Measurements from ENCODE around the gene GPAT3. TPM values are rescaled to one million over a fixed set of nuclear protein-coding genes. Genes with fewer than 3 reads are reported as not detected.
"Not testable (repeated sequence)": the region's sequence is repeated elsewhere in the genome, so short reads cannot be mapped to it uniquely, and the experiment has no call there.

Gene GPAT3
- total and polyA plus RNA-seq, 2 donors, result 9.5 to 13.8 TPM

DNA sequence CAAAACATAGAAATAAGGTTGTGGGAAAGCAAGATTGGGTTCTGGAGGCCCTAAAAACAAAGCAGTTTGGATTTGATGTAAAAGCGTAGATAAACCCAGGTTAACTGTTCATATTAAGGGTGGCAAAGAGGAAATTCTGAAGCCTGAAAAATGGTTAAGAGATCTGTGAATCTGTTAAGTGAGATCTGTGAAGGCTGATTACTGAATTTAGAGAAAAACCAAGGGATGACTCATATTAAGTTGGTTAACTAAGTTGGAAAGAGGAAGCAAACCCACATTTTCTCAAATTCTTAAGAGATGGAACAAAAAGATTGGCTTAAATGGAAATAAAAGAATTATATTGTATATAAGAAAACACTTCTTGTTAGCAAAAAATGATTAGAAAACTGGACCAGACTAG lies 22.8 kb downstream of the GPAT3 start:
- H3K4me3 ChIP-seq (ENCODE audit: low read depth, low read length), result no peak overlapping the region
- no peak for DNase-seq (ENCODE audit: extremely low spot score)
- WGBS, result 75% methylated on average over 1 of the region's 1 CpG
- H3K4me1 ChIP-seq (ENCODE audit: insufficient read depth), result no peaks in the 10 kb centered on the region
- no peak overlapping the region for H3K27ac ChIP-seq (ENCODE audit: low read depth)
- H3K36me3 ChIP-seq (ENCODE audit: insufficient read depth), result no peaks in the 10 kb centered on the region

DNA sequence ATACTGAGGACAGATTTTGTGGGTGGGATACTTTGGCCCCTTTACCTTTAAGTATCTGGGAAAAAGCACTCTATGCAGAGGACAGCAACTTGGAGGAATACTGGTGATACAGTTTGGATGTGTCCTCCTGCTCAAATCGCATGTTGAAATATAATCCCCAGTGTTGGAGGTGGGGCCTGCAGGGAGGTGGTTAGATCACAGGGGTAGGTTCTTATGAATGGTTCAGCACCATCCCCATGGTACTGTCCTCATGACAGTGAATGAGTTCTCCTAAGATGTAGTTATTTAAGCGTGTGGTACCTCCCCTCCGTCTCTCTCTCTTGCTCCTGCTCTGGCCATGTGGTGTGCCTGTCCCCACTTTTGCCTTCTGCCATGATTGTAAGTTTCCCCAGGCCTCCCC lies 24.6 kb downstream of the GPAT3 start:
- 87% methylated on average over 3 of the region's 3 CpGs for WGBS
- DNase-seq (ENCODE audit: extremely low spot score), result no peak
- H3K36me3 ChIP-seq (ENCODE audit: insufficient read depth), result no peaks in the 10 kb centered on the region
- no peak overlapping the region for H3K4me3 ChIP-seq (ENCODE audit: low read depth, low read length)
- no peaks in the 10 kb centered on the region for H3K4me1 ChIP-seq (ENCODE audit: insufficient read depth)
- no peak overlapping the region for H3K27ac ChIP-seq (ENCODE audit: low read depth)

DNA sequence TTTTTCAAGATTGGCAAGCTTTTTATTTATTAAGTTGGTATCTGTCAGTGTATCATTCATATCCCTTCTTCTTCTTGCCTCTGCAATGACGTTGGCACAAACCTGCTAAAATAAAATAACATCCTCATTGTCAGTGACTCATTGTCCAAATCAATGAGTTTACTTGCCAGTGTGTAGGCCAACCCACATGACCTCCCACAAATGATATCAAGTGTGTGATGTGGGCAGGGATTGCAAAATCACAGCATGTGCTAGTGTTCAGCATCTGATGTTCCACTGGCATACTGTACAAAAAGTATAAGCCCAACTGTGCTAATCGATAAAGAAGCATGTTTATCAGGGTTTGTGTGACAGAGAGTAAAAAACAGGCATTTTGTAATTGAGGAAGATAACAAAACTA lies 25.5 kb downstream of the GPAT3 start:
- WGBS, result 58% methylated on average over 2 of the region's 2 CpGs

DNA sequence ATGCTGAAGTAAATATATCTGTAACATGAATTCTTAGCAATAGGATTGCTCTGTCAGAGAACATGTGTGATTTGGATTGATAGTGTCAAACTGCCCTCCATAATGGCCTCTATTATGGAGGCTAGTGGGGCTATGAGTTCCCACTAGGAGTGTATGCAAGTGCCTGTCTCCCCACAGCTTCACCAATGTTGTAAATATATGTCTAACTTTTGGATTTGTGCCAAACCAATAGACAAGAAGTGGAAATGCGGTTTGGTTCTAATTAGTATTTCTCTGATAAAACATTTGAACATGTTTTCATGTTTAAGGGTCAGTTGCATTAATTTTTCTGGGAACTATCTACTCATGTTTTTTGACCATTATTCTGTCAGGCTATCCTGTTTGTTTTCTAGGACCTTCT lies 28.1 kb downstream of the GPAT3 start:
- H3K4me3 ChIP-seq (ENCODE audit: low read depth, low read length), result no peak overlapping the region
- 89% methylated on average over 1 of the region's 1 CpG for WGBS
- H3K4me1 ChIP-seq (ENCODE audit: insufficient read depth), result no peaks in the 10 kb centered on the region
- H3K36me3 ChIP-seq (ENCODE audit: insufficient read depth), result no peaks in the 10 kb centered on the region
- no peak overlapping the region for H3K27ac ChIP-seq (ENCODE audit: low read depth)
- DNase-seq (ENCODE audit: extremely low spot score), result no peak

More for the DNA sequence above, 25.5 kb downstream of the GPAT3 start:
- Histone ChIP-seq H3K4me1 (ENCODE audit: insufficient read depth) (no peaks in the 10 kb centered on the region), H3K4me3 (ENCODE audit: low read depth, low read length) (no peak overlapping the region), H3K36me3 (ENCODE audit: insufficient read depth) (no peaks in the 10 kb centered on the region), H3K27ac (ENCODE audit: low read depth) (no peak overlapping the region)
- no peak for DNase-seq (ENCODE audit: extremely low spot score)

DNA sequence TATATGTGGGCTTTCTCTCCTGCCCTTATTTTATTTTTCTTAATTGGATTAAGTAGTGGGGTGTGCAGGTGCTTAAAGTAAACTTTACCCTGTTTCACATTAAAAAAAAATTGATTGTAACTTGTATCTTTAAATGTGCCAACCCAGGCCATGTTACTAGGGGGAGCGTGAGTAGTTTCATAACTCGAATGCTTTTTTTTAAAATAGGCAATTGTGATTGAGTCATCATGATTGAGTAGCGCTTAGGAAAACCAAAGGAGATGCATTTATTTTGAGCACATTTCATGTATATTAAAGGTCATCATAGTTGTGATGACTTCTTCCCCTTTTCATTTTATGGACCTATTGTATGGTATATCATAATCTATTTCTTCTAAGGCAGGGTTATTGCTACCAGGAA lies 32.2 kb downstream of the GPAT3 start:
- Histone ChIP-seq H3K36me3 (ENCODE audit: insufficient read depth) (no peaks in the 10 kb centered on the region), H3K4me3 (ENCODE audit: low read depth, low read length) (no peak overlapping the region), H3K4me1 (ENCODE audit: insufficient read depth) (no peaks in the 10 kb centered on the region), H3K27ac (ENCODE audit: low read depth) (no peak overlapping the region)
- WGBS, result 92% methylated on average over 3 of the region's 3 CpGs
- DNase-seq (ENCODE audit: extremely low spot score), result no peak

DNA sequence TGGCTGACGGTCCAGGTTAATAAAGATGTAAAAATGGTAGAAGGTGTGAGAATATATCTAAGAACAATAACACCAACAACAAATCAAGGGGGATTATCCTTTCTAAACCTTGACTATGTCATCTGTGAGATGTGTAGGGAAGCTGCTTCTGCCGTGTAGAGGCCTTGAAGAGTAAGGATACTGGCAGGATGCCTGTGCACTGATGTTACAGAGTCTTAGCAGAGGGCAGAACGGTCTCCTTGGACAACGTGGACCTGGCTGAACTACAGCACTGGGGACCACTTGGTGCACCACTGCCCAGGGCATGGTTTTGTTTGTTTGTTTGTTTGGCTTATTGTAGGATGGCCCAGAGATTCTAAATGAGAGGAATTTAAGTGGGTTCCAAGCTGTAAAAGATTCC lies 33.5 kb downstream of the GPAT3 start:
- DNase-seq (ENCODE audit: extremely low spot score), result no peak
- no peak overlapping the region for H3K4me3 ChIP-seq (ENCODE audit: low read depth, low read length)
- 54% methylated on average over 4 of the region's 4 CpGs for WGBS
- no peaks in the 10 kb centered on the region for H3K36me3 ChIP-seq (ENCODE audit: insufficient read depth)
- H3K4me1 ChIP-seq (ENCODE audit: insufficient read depth), result no peaks in the 10 kb centered on the region
- H3K27ac ChIP-seq (ENCODE audit: low read depth), result no peak overlapping the region

DNA sequence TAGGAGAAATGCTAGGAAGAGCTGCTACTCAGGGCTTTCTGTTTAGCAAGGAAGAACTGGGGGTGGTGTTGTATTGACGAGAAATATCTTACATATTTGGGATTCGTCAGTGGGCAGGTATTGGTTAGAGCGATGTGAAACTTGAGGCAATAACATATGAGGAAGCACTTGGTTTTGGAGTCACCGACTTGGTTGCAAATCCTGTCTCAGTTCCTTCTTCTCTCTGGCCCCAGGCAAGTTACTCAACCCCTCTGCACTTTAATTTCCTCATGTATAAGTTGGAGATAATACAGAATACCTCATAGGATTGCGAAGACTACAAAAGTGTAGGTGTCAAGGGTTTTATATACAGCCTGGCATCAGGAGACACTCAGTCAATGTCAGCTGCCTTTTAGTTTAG lies 34.1 kb downstream of the GPAT3 start:
- Histone ChIP-seq H3K36me3 (ENCODE audit: insufficient read depth) (no peaks in the 10 kb centered on the region), H3K4me1 (ENCODE audit: insufficient read depth) (no peaks in the 10 kb centered on the region), H3K4me3 (ENCODE audit: low read depth, low read length) (no peak overlapping the region), H3K27ac (ENCODE audit: low read depth) (no peak overlapping the region)
- WGBS, result 88% methylated on average over 5 of the region's 5 CpGs
- DNase-seq (ENCODE audit: extremely low spot score), result no peak

DNA sequence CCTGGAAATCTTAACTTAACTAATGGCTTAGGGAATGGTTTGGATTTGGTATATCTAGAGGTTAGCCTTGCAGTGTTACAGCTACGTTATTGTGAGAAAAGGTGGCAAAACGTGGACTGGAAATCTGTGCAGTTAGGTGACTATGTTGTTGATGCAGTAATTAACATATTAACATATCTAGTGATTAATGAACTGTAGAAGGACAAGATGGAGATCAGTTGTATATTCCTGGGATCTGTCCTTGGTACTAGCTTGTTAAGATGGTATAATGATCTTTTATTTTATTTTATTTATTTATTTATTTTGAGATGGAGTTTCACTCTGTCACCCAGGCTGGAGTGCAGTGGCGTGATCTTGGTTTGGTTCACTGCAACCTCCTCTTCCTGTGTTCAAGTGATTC lies 36.9 kb downstream of the GPAT3 start:
- DNase-seq (ENCODE audit: extremely low spot score), result no peak
- no peak overlapping the region for H3K27ac ChIP-seq (ENCODE audit: low read depth)
- peaks cover 2% of the 10 kb centered on the region for H3K36me3 ChIP-seq (ENCODE audit: insufficient read depth)
- H3K4me1 ChIP-seq (ENCODE audit: insufficient read depth), result no peaks in the 10 kb centered on the region
- H3K4me3 ChIP-seq (ENCODE audit: low read depth, low read length), result no peak overlapping the region
- WGBS, result 86% methylated on average over 3 of the region's 3 CpGs

DNA sequence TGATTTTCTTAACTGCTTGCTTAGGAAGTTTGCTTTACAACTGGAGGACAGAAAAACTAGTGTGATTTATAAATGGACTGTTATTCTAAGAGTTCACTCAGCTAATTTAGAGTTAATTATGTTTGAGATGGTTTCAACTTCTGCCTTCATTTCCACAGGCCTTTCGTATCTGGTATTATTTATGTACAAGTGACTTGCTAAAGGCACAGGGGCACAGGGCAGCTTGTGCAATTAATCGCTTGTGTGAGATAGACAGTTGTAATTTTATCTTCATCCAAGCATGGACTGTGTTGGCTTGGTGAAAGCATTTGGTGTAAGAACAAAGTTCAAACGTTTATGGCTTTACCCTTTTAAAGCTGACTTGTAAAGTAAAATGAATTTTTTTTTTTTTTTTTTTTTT lies 38.3 kb downstream of the GPAT3 start:
- 43% methylated on average over 3 of the region's 3 CpGs for WGBS
- H3K4me3 ChIP-seq (ENCODE audit: low read depth, low read length), result no peak overlapping the region
- no peak overlapping the region for H3K27ac ChIP-seq (ENCODE audit: low read depth)
- DNase-seq (ENCODE audit: extremely low spot score), result no peak
- peaks cover 4% of the 10 kb centered on the region for H3K36me3 ChIP-seq (ENCODE audit: insufficient read depth)
- no peaks in the 10 kb centered on the region for H3K4me1 ChIP-seq (ENCODE audit: insufficient read depth)

DNA sequence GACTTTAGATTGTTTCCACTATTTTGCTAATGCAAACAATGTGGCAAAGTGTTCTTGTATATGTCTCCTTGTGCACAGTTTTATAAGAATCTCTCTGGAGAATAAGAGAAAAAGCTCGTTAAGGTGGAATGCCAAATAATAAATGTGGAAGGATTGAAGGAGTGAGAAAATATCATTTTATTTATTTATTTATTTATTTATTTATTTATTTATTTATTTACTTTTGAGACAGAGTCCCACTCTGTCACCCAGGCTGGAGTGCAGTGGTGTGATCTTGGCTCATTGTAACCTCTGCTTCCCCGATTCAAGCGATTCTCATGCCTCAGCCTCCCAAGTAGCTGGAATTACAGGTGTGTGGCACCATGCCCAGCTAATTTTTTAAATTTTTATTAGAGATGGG lies 40.3 kb downstream of the GPAT3 start:
- not testable (repeated sequence) for H3K27ac ChIP-seq (ENCODE audit: low read depth); H3K36me3 ChIP-seq (ENCODE audit: insufficient read depth); H3K4me3 ChIP-seq (ENCODE audit: low read depth, low read length); H3K4me1 ChIP-seq (ENCODE audit: insufficient read depth); DNase-seq (ENCODE audit: extremely low spot score)
- WGBS, result 96% methylated on average over 3 of the region's 3 CpGs

DNA sequence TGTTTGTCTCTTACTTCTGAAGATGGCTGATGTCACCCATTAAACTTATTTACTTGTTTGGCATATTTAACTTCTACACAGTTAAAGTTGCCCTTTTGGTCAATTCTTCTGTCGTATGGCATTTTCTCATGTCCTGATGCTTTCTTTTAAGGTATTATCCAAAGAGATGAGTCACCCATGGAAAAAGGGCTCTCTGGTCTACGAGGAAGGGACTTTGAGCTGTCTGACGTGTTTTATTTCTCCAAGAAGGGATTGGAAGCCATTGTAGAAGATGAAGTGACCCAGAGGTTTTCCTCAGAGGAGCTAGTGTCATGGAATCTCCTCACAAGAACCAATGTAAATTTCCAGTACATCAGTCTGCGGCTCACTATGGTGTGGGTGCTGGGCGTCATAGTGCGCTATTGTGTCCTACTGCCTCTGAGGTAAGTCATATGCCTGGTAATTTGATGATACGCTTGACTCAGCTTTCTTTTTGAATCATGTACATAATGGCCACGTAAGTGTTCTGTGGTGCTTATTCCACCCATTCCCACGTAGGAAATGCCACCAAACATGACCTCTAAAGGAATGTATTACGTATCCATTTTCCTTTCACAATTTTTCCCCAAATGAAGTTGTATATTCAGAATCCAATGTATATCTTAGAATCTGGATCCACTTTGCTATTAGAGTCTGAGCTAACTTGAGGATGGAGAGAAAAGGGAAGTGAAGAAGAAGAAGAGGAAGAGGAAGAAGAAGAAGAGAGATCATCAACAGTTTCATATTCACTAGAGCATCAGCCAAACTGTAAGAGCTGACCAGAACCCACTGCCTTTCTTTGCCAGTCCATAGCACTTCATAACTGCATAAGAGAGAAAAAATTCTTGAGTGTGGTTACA lies 45.7 kb downstream of the GPAT3 start:
- DNase-seq (ENCODE audit: extremely low spot score), result no peak
- WGBS, result 91% methylated on average over 10 of the region's 10 CpGs
- H3K27ac ChIP-seq (ENCODE audit: low read depth), result no peak overlapping the region
- no peaks in the 10 kb centered on the region for H3K4me1 ChIP-seq (ENCODE audit: insufficient read depth)
- peaks cover 3% of the 10 kb centered on the region for H3K36me3 ChIP-seq (ENCODE audit: insufficient read depth)
- no peak overlapping the region for H3K4me3 ChIP-seq (ENCODE audit: low read depth, low read length)

DNA sequence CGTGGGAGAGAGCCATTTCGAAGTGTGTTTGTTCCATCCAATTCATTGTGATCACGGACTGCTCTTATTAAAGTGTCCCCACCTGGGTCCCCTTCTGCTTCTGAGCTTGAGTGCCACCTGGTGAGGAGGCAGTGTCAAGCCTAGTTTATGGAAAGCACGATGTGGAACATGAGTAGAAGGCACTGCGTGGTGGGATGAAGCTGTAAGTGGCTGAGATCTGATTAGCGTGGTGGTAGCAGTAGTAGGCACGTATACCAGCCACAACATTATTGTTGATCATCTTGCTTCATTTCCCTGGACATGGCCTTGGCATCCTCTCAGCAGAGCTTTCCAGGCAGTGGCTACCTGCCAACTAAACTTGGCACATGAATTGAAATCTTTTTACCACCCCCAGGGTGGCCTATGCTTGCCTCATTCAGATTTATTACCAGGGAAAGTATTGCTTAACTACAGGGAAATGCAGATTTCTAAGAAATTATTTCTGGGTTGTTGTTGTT lies 46.4 kb downstream of the GPAT3 start:
- no peaks in the 10 kb centered on the region for H3K4me1 ChIP-seq (ENCODE audit: insufficient read depth)
- no peak overlapping the region for H3K27ac ChIP-seq (ENCODE audit: low read depth)
- H3K36me3 ChIP-seq (ENCODE audit: insufficient read depth), result peaks cover 3% of the 10 kb centered on the region
- H3K4me3 ChIP-seq (ENCODE audit: low read depth, low read length), result no peak overlapping the region
- 62% methylated on average over 7 of the region's 7 CpGs for WGBS
- no peak for DNase-seq (ENCODE audit: extremely low spot score)

DNA sequence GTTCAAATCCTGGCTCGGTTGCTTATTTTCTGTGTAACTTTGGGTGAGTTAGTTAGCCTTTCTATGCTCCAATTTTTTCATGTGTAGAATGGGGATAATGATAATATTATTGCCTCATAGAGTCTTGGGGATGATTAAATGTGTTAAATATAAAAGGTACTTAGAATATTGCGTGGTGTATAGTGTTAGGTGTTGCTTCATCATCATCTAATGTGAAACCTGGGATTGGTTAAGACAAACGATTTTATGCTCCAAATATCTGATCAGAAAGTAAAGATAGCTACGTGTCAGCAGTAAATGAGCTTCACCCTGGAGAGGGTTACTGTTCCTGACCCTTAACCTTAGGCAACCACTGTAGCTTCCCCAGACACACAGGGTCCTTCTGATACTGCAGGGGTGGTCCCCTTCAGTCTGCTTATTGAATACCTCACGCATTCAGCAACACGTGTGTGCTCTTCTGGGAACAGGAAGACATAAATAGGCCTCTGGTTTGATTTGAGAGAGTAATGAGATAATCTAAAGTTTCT lies 50.1 kb downstream of the GPAT3 start:
- Histone ChIP-seq H3K27ac (ENCODE audit: low read depth) (no peak overlapping the region), H3K36me3 (ENCODE audit: insufficient read depth) (no peaks in the 10 kb centered on the region), H3K4me1 (ENCODE audit: insufficient read depth) (no peaks in the 10 kb centered on the region), H3K4me3 (ENCODE audit: low read depth, low read length) (no peak overlapping the region)
- DNase-seq (ENCODE audit: extremely low spot score), result no peak
- 88% methylated on average over 6 of the region's 6 CpGs for WGBS

DNA sequence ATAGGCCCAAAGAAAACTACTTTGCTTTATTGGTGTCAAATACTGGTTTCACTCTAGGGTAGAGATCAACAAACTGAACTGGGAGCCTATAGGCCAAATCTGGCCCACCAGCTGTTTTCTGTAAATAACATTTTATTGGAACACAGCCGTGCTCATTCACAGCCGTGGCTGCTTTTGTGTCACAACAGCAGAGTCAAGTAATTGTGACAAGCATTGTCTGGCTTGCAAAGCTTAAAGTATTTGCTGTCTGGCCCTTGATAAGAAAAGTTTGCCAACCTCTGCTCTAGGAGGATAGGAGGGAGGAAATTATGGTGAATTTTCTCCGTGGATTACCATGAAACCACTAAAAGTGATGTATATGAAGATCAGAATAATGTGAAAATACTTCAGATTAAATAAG lies 53.4 kb downstream of the GPAT3 start:
- 35% methylated on average over 3 of the region's 3 CpGs for WGBS
- Histone ChIP-seq H3K4me1 (ENCODE audit: insufficient read depth) (no peaks in the 10 kb centered on the region), H3K27ac (ENCODE audit: low read depth) (no peak overlapping the region), H3K4me3 (ENCODE audit: low read depth, low read length) (no peak overlapping the region), H3K36me3 (ENCODE audit: insufficient read depth) (no peaks in the 10 kb centered on the region)
- DNase-seq (ENCODE audit: extremely low spot score), result no peak

Data from urinary bladder (tissue), 4 donors.